ENCODE results near the gene LITAF.
A peak's percentile ranks its signal among the peaks of the same experiment; 100 is the strongest.
"Not testable (repeated sequence)": the region's sequence is repeated elsewhere in the genome, so short reads cannot be mapped to it uniquely, and the experiment has no call there.

Gene LITAF

DNA sequence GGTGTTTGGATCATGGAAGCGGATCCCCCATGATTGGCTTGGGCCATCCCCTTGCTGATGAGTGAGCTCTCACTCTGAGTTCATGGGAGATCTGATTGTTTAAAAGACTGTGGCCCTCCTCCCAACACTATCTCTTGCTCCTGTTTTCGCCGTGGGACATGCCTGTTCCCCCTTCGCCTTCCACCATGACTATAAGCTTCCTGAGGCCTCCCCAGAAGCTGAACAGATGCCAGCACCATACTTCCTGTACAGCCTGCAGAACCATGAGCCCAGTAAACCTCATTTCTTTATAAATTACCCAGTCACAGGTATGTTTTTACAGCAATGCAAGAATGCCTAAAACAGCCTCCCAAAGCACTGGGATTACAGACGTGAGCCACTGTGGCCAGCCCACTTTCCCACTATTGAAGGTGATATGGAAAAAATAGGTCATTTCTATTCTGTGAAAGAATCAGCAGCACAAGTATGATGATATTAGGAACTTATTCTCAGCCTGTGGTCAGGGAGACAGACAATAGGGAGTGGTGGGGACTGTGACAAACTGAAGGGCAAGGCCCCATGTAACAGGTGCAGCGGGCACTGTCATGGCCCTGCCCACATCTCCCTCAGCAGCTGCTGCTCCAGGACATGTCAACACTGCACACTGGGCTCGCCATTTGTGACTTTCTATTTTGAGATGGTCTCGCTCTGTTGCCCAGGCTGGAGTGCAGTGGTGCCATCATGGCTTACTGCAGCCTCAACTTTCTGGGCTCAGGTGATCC, 33.7 kb upstream of the LITAF start:
- no peak for DNase-seq

DNA sequence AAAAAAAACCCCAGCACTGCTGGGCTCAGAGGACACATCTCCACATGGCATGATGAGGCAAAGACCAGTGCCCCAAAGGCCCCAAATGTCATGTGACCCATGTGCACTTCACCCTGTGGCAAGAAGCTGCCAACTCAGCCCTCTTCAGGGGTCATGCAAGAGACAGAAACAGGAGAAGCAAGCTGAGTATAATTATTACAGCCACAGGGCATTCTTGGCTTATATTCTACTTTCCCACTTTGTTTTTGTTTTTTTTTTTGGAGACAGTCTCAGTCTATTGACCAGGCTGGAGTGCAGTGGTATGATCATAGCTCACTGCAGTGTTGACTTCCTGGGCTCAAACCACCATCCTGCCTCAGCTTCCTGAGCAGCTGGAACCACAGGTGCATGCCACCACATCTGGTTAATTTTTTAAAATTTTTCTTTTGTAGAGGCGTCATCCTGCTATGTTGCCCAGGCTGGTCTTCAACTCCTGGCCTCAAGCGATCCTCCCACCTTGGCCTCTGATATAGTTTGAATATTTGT, 32.7 kb upstream of the LITAF start:
- DNase-seq = no peak

GRCh38 chr16:11618107-11618717, 31.5 kb upstream of the LITAF start:
- DNase-seq = no peak

GRCh38 chr16:11615748-11616447, 29.2 kb upstream of the LITAF start:
- no peak for DNase-seq

GRCh38 chr16:11614587-11615175, 28.0 kb upstream of the LITAF start:
- no peak for DNase-seq

DNA sequence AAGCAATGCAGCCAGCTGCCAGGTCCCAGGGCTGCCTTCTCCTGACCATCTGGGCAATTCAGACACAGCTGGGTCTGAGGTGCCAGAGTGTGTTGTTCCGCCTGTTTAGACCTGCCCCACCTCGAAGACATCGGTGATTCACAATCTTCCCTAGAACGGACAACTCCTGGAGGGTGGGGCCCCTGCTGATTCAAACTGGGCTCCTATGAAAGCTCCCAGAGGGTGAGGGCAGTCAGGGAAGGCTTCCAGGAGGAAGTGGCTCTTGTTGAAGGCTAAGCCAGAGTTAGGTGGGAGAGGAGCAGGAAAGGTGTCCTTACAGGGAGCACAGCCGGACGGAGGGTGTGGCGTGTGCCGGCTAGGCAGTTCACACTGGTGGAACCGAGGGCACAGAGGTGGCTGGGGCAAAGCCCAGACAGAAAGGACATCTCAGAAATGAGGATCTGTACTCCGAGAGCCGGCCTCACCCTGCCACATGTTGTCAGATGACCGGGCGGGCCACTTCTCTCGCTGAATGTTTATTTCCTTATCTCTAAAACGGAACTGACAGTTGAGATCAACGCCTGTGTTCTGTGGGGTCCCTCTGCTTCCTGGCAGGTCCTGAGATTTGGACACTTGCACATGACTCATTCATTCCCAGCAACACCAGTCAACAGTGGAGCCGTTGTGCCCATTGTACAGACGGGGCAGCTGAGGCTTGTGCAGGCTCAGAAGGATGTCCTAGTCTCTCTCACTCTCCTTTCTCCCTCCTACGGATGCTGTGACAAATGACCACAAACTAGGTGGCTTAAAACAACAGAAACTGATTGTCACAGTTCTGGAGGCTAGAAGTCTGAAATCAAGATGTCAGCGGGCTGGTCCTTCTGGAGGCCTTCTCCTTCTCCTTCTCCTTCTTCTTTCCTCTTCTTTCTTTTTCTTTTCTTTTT, 26.9 kb upstream of the LITAF start:
- DNase-seq = peak; percentile 52

GRCh38 chr16:11612665-11613025, 25.9 kb upstream of the LITAF start:
- no peak for DNase-seq

DNA sequence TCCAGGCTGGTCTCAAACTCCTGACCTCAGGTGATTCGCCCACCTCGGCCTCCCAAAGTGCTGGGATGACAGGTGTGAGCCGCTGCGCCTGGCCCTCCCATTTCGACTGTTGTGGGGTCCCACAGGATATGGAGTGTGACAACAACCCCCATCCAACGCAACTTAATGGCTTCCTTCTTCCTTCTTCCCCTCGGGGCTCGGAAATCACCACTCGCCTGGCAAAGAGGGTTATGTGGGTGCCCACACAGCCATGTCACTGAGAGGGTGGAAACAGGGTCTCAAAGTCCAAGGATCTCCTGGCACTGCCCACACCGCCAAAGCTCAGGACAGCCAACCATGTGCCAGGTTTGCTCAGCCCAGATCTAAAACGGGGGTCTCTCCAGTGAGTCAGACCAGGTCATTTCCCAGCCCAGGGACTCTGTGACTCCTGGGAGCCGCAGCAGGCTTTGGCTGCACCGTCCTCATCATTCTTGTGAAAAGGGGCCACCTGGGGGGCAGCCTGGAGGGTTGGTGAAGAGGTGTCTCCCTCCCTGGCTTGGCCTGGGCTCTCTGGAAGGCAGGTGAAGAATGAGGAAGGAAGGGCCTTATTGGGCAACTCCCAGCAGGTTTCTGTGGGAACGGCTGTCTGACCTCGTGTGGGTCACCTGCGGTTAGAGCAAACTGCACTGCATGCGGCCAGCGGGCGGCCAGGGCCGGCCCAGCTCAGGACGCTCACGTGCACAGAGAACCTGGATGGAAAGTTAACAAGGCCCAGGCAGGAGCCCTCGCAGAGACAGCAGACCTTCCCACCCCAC, 25.3 kb upstream of the LITAF start:
- no peak for DNase-seq

- DNase-seq = no peak
Measured at GRCh38 chr16:11610580-11610979, 23.9 kb upstream of the LITAF start.

GRCh38 chr16:11610121-11610505, 23.4 kb upstream of the LITAF start:
- no peak for DNase-seq

GRCh38 chr16:11609474-11610120, 22.9 kb upstream of the LITAF start:
- no peak for DNase-seq

- DNase-seq = no peak
Measured at GRCh38 chr16:11605891-11606290, 19.2 kb upstream of the LITAF start.

DNA sequence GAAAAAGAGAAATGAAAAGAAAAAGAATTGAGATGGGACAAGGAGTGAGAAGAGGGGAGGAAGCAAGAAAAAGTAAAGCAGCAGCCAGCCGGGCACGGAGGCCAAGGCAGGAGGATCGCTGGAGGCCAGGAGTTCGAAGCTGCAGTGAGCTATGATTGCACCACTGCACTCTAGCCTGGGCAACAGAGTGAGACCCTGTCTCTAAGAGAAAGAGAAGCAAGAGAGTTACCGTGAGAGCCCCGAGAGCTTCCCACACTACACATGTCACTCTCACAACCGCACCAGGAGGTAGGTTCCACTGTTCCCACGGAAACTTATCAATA, 18.8 kb upstream of the LITAF start:
- DNase-seq = no peak

GRCh38 chr16:11604783-11605563, 18.3 kb upstream of the LITAF start:
- DNase-seq = no peak

DNA sequence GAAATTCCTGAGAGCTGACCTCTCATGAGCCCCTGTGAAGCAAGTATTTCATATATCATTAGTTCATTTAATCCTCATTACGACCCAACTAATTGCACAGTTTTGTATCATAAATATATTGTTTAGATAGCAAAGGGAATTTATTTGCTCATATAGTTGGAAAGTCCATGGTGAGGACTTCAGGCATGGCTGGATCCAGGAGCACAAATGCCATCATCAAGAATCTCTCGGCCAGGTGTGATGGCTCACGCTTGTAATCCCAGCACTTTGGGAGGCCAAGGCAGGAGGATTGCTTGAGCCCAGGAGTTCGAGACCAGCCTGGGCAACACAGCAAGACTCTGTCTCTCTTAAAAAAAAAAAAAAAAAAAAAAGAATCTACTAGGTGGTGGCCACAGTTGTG, 17.6 kb upstream of the LITAF start:
- not testable (repeated sequence) for DNase-seq

- no peak for DNase-seq
Measured at GRCh38 chr16:11603331-11603750, 16.6 kb upstream of the LITAF start.

DNA sequence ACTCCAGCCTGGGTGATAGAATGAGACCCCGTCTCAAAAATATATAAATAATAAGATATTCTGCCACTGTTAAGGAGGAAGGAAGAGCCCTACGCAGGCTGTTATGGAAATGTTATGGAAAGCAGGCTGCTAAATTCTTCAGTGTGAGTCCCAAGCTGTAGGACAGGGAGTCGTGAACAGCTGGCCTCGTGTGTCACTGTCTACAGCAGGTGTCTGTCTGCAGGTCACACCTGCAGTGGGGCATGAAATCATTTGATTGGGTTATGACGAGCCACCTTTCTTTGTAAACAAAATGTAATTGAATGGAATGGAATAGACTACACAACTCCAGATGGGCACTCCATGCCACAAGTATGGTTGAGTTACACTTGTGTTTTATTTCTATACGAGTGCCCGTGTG, 15.6 kb upstream of the LITAF start:
- DNase-seq = no peak

DNA sequence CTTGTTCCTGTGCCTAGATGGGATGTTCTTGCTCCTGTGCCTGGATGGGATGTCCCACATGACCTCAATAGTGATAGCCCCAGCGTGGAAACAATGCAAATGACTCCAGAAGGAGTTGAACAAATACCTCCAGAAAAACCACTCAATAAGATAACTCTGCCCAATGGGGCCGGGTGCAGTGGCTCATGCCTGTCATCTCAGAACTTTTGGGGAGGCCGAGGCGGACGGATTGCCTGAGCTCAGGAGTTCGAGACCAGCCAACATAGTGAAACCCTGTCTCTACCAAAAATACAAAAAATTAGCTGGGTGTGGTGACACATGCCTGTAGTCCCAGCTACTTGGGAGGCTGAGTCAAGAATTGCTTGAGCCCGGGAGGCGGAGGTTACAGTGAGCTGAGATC, 15.2 kb upstream of the LITAF start:
- DNase-seq = no peak

DNA sequence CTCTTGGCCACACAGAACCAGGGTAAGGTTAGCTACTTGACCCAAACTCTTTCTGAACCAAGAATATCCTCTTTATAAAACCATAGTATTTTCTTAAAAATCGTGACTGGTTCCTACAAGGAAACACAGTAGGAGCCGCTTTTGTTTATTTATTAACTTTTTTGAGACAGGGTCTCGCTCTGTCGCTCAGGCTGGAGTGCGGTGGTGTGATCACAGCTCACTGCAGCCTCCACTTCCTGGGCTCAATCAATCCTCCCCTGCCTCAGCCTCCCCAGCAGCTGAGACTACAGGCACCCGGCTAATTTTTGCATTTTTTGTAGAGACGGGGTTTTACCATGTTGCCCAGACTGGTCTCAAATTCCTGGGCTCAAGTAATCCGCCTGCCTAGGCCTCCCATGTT, 14.7 kb upstream of the LITAF start:
- DNase-seq = no peak

DNA sequence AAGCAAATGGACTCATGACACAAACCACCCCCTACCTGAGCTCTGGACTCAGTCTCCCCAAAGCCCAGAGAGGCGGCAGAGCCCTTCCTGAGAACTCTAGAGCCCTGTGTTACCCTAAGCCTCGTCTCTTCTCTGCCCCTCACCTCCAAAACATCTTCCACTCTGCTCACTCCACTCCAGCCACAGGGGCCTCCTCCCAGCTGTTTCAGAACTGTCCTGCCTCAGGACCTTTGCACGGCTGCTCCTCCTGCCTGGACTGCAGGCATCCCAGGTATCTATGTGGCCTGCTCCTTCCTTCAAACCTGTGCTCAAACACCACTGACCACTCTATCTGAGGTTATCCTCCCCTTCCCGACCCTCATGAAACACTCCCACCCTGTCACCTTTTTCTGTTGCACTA, 12.9 kb upstream of the LITAF start:
- no peak for DNase-seq

Data from stimulated activated CD8-positive, alpha-beta memory T cell treated with anti-CD3 and anti-CD28 coated beads, Interleukin-4, amount 100 ng/mL, for 48 hours (primary cell).